GM23338 (cell line): ENCODE measurements around the gene SPRY4. TPM values are rescaled to one million over a fixed set of nuclear protein-coding genes. Genes with fewer than 3 reads are reported as not detected.

Experiments used
- ATAC-seq: fragments of 200-7000 bp; cut with Tn5 transposase; 3 replicates; pipeline ENCODE4 v1.9.1; 2020
- DNase-seq: peaks from one replicate; pipeline ENCODE4 v3.0.0-alpha.2; 2015; ENCODE audit warnings: low spot score
- H2AFZ ChIP-seq: fragments of 200-600 bp; sonication (generic); 2 replicates; pipeline ENCODE4 v1.8.0; 2016; ENCODE audit warnings: antibody characterized with exemption, mild to moderate bottlenecking, moderate library complexity
- H3F3A ChIP-seq: fragments of 200-600 bp; sonication (generic); replicated peaks from 2 replicates; pipeline ENCODE4 v1.8.0; 2017; ENCODE audit warnings: antibody characterized with exemption, mixed run types, low read depth
- H3K27ac ChIP-seq: fragments of 200-600 bp; sonication (generic); 2 replicates; pipeline ENCODE4 v1.6.1; 2016; ENCODE audit warnings: low read depth
- H3K27me3 ChIP-seq: fragments of 200-600 bp; sonication (generic); 2 replicates; pipeline ENCODE4 v1.8.0; 2016; ENCODE audit warnings: mild to moderate bottlenecking, mixed run types, moderate library complexity; ENCODE audit not compliant: insufficient read depth
- H3K36me3 ChIP-seq: fragments of 200-600 bp; sonication (generic); 2 replicates; pipeline ENCODE4 v1.8.0; 2016; ENCODE audit warnings: mild to moderate bottlenecking; ENCODE audit not compliant: insufficient read depth
- H3K4me1 ChIP-seq: fragments of 200-600 bp; sonication (generic); 2 replicates; pipeline ENCODE4 v1.8.0; 2016; ENCODE audit warnings: mild to moderate bottlenecking, moderate library complexity; ENCODE audit not compliant: insufficient read depth
- H3K4me2 ChIP-seq: fragments of 200-600 bp; sonication (generic); 2 replicates; pipeline ENCODE4 v1.7.1; 2017; ENCODE audit warnings: mixed run types
- H3K4me3 ChIP-seq: fragments of 200-600 bp; sonication (generic); 2 replicates; pipeline ENCODE4 v1.6.1; 2016; ENCODE audit warnings: mixed run types
- H3K79me2 ChIP-seq: fragments of 200-600 bp; sonication (generic); replicated peaks from 2 replicates; pipeline ENCODE4 v1.8.0; 2017; ENCODE audit warnings: mild to moderate bottlenecking; ENCODE audit not compliant: insufficient read depth
- H3K9me2 ChIP-seq: fragments of 200-600 bp; sonication (generic); 2 replicates; pipeline ENCODE4 v1.8.0; 2017; ENCODE audit not compliant: insufficient read depth
- H4K20me1 ChIP-seq: fragments of 200-600 bp; sonication (generic); replicated peaks from 2 replicates; pipeline ENCODE4 v1.8.0; 2017; ENCODE audit warnings: mild to moderate bottlenecking; ENCODE audit not compliant: insufficient read depth
- H3K27ac Mint-ChIP-seq: 2 replicates; pipeline ENCODE4 v1.8.0; 2020; ENCODE audit warnings: inconsistent platforms, mild to moderate bottlenecking, moderate library complexity, mixed read lengths
- H3K27me3 Mint-ChIP-seq: 3 replicates; pipeline ENCODE4 v1.8.0; 2022; ENCODE audit warnings: low read depth, mild to moderate bottlenecking, moderate library complexity, mixed read lengths, inconsistent platforms; ENCODE audit not compliant: insufficient read depth, poor library complexity
- H3K36me3 Mint-ChIP-seq: 3 replicates; pipeline ENCODE4 v1.8.0; 2021; ENCODE audit warnings: low read depth, mild to moderate bottlenecking, inconsistent platforms, moderate library complexity, mixed read lengths
- H3K4me1 Mint-ChIP-seq: 3 replicates; pipeline ENCODE4 v1.8.0; 2020; ENCODE audit warnings: mild to moderate bottlenecking, inconsistent platforms, mixed read lengths
- H3K4me3 Mint-ChIP-seq: 3 replicates; pipeline ENCODE4 v1.8.0; 2021; ENCODE audit warnings: moderate library complexity, mild to moderate bottlenecking, inconsistent platforms, mixed read lengths
- H3K9me3 Mint-ChIP-seq: 3 replicates; pipeline ENCODE4 v1.8.0; 2020; ENCODE audit warnings: moderate library complexity, mild to moderate bottlenecking, inconsistent platforms, mixed read lengths
- CREB1 ChIP-seq: fragments of 250-450 bp; sonication (Bioruptor Pico); IDR thresholded peaks from 2 replicates; pipeline ENCODE4 v1.5.0; 2020; ENCODE audit warnings: low read depth, mild to moderate bottlenecking, moderate library complexity
- ETS1 ChIP-seq: IDR thresholded peaks from 2 replicates; pipeline ENCODE4 v1.6.1; 2016; ENCODE audit warnings: antibody characterized with exemption
- EZH2 ChIP-seq: fragments of 200-600 bp; sonication (generic); IDR thresholded peaks from one replicate; pipeline ENCODE4 v1.8.0; 2017; ENCODE audit warnings: antibody characterized with exemption, mild to moderate bottlenecking, low read depth; ENCODE audit not compliant: unreplicated experiment
- EZH2phosphoT487 ChIP-seq: fragments of 200-600 bp; sonication (generic); IDR thresholded peaks from one replicate; pipeline ENCODE4 v1.8.1; 2018; ENCODE audit warnings: antibody characterized with exemption; ENCODE audit not compliant: unreplicated experiment
- JUNB ChIP-seq: IDR thresholded peaks from one replicate; pipeline ENCODE4 v1.6.1; 2016; ENCODE audit warnings: antibody characterized with exemption; ENCODE audit not compliant: unreplicated experiment
- NANOG ChIP-seq: IDR thresholded peaks from 2 replicates; pipeline ENCODE4 v1.6.1; 2016; ENCODE audit warnings: antibody characterized with exemption, borderline replicate concordance
- POLR2AphosphoS5 ChIP-seq: IDR thresholded peaks from 2 replicates; pipeline ENCODE4 v1.6.1; 2016; ENCODE audit warnings: antibody characterized with exemption, low read depth
- REST ChIP-seq: IDR thresholded peaks from one replicate; pipeline ENCODE4 v1.6.1; 2018; ENCODE audit warnings: antibody characterized with exemption; ENCODE audit not compliant: unreplicated experiment
- STAT1 ChIP-seq: IDR thresholded peaks from one replicate; pipeline ENCODE4 v1.6.1; 2016; ENCODE audit warnings: antibody characterized with exemption; ENCODE audit not compliant: unreplicated experiment
- ZNF114 ChIP-seq: fragments of 250-450 bp; sonication (Bioruptor Pico); IDR thresholded peaks from 2 replicates; pipeline ENCODE4 v1.5.0; 2020; ENCODE audit warnings: mild to moderate bottlenecking, moderate library complexity
- ZNF331 ChIP-seq: fragments of 250-450 bp; sonication (Bioruptor Pico); IDR thresholded peaks from 2 replicates; pipeline ENCODE4 v1.5.0; 2020; ENCODE audit warnings: low read depth, mild to moderate bottlenecking, moderate library complexity
- polyA plus RNA-seq: library from polyadenylated mRNA; unstranded; fragments of >200 nt; fragmentation: Nextera tagmentation; extraction: Ambion mirVana; gene quantifications from 2 replicates; pipeline ENCODE4 v1.2.1, GENCODE V29; 2016
- total RNA-seq: library from RNA; depleted of rRNA; stranded (reverse); fragments of >200 nt; shearing (Covaris generic); gene quantifications from 2 replicates; pipeline ENCODE4 v1.2.3, GENCODE V29; 2014

The SPRY4 gene
- total and polyA plus RNA-seq, 2 experiments from 2014 or later = 70.6 to 240 TPM

- TF ChIP-seq REST (no peak), EZH2phosphoT487 (no peak), JUNB (no peak), ZNF331 (CRISPR knock-in tag) (no peak), ZNF114 (CRISPR knock-in tag) (no peak), CREB1 (CRISPR knock-in tag) (no peak), ETS1 (no peak), EZH2 (no peak), STAT1 (no peak), NANOG (no peak), POLR2AphosphoS5 (no peak)
Observed at GRCh38 chr5:142311725-142312124, 13.1 kb downstream of the SPRY4 start (continued).

GRCh38 chr5:142310803-142311202 lies 14.0 kb downstream of the SPRY4 start:
- H3K27me3 Mint-ChIP-seq = peaks cover 39% of the 10 kb centered on the region
- H3K4me1 Mint-ChIP-seq = peaks cover 79% of the 10 kb centered on the region
- Histone ChIP-seq H3K27ac (0 out of 2 replicates have a peak overlapping the region, but pooled peaks have one; percentile 55), H3K4me1 (peaks cover 76% of the 10 kb centered on the region), H4K20me1 (peaks cover 76% of the 10 kb centered on the region), H3K4me2 (peak overlapping the region; percentile 26; the same call in 1 of the 2 replicates), H3K79me2 (peaks cover 98% of the 10 kb centered on the region), H2AFZ (no peak overlapping the region), H3K27me3 (no peaks in the 10 kb centered on the region), H3K9me2 (no peaks in the 10 kb centered on the region; the same call in 1 of the 2 replicates), H3K4me3 (no peak overlapping the region), H3F3A (peaks cover 75% of the 10 kb centered on the region), H3K36me3 (peaks cover 59% of the 10 kb centered on the region)
- no peak for ATAC-seq
- H3K27ac Mint-ChIP-seq = peak overlapping the region; percentile 30; the same call in 1 of the 2 replicates
- DNase-seq = no peak
- peaks cover 90% of the 10 kb centered on the region for H3K36me3 Mint-ChIP-seq
- no peaks in the 10 kb centered on the region; the same call in 2 of the 3 replicates for H3K9me3 Mint-ChIP-seq
- H3K4me3 Mint-ChIP-seq = peak overlapping the region; percentile 15; the same call in 1 of the 3 replicates
- TF ChIP-seq NANOG = no peak
- TF ChIP-seq EZH2 = no peak
- TF ChIP-seq POLR2AphosphoS5 = peak; percentile 57
- no peak for TF ChIP-seq REST
- no peak for TF ChIP-seq CREB1 (CRISPR knock-in tag)
- TF ChIP-seq JUNB = no peak
